Activated CD8-positive, alpha-beta T cell treated with anti-CD3 and anti-CD28 coated beads, Interleukin-2, amount 10 ng/mL, durations not matched to agents 7 days and 5 days (primary cell): ENCODE measurements around the gene RBBP8NL. TPM values are rescaled to one million over a fixed set of nuclear protein-coding genes. Genes with fewer than 3 reads are reported as not detected.

ENCODE experiments used
- ATAC-seq: fragments of 150-1000 bp; cut with Tn5 transposase; one replicate; pipeline ENCODE4 v1.10.0; 2021; ENCODE audit warnings: moderate library complexity
- CTCF ChIA-PET: fragments of 350-600 bp; sonication (Branson Sonifier 250); formaldehyde crosslinking; loops from one replicate; lab custom pipeline; 2021; ENCODE audit warnings: antibody characterized with exemption; lab: Charles Lee
- POLR2A ChIA-PET: fragments of 350-600 bp; sonication (Branson Sonifier 250); formaldehyde crosslinking; loops from one replicate; lab custom pipeline; 2021; ENCODE audit warnings: antibody characterized with exemption; lab: Charles Lee
- DNase-seq: peaks from one replicate; pipeline ENCODE4 v3.0.0-alpha.2; 2020
- H3K27ac Mint-ChIP-seq: one replicate; pipeline ENCODE4 v1.8.0; 2021; ENCODE audit warnings: mild to moderate bottlenecking, mixed read lengths
- H3K27me3 Mint-ChIP-seq: one replicate; pipeline ENCODE4 v1.8.0; 2021; ENCODE audit warnings: low read depth, mixed read lengths
- H3K36me3 Mint-ChIP-seq: one replicate; pipeline ENCODE4 v1.8.0; 2021; ENCODE audit warnings: low read depth, mixed read lengths
- H3K4me1 Mint-ChIP-seq: one replicate; pipeline ENCODE4 v1.8.0; 2021; ENCODE audit warnings: low read depth, mixed read lengths
- H3K4me3 Mint-ChIP-seq: one replicate; pipeline ENCODE4 v1.8.0; 2021; ENCODE audit warnings: mild to moderate bottlenecking, mixed read lengths
- H3K9me3 Mint-ChIP-seq: one replicate; pipeline ENCODE4 v1.8.0; 2022; ENCODE audit warnings: mixed read lengths; ENCODE audit not compliant: insufficient read depth
- total RNA-seq, 2 experiments: library from RNA; stranded (reverse); gene quantifications; one replicate each; pipeline ENCODE4 v1.2.3, GENCODE V29; 2021

RBBP8NL gene
- total RNA-seq, 2 experiments from 2014 or later: not detected

GRCh38 chr20:62368976-62369814 is 58.1 kb downstream of the RBBP8NL start:
- no peaks in the 10 kb centered on the region for H3K36me3 Mint-ChIP-seq
- no peak for ATAC-seq
- H3K27ac Mint-ChIP-seq: no peak overlapping the region
- H3K9me3 Mint-ChIP-seq: no peaks in the 10 kb centered on the region
- POLR2A ChIA-PET: no interaction called here
- CTCF ChIA-PET: interaction anchor here (0.9 to 1.8 kb wide), 3 partner anchors 13 to 67 kb away, joined by 3 to 4 read pairs (median 4); partner anchors contain the start of gene ADRM1
- no peak overlapping the region for H3K4me3 Mint-ChIP-seq
- H3K4me1 Mint-ChIP-seq: peaks cover 2% of the 10 kb centered on the region
- H3K27me3 Mint-ChIP-seq: peaks cover 14% of the 10 kb centered on the region
- DNase-seq: no peak

GRCh38 chr20:62368392-62368975 is 58.9 kb downstream of the RBBP8NL start:
- Mint-ChIP-seq H3K4me1 (peaks cover 2% of the 10 kb centered on the region), H3K27ac (no peak overlapping the region), H3K4me3 (no peak overlapping the region), H3K27me3 (peaks cover 14% of the 10 kb centered on the region), H3K36me3 (no peaks in the 10 kb centered on the region), H3K9me3 (no peaks in the 10 kb centered on the region)
- CTCF ChIA-PET: interaction anchor here (1.7 to 1.8 kb wide), 2 partner anchors 14 to 66 kb away, joined by 4 read pairs; partner anchors contain the start of gene ADRM1
- POLR2A ChIA-PET: no interaction called here
- ATAC-seq (no peak), DNase-seq (no peak)

GRCh38 chr20:62367633-62368391 is 59.5 kb downstream of the RBBP8NL start:
- Mint-ChIP-seq H3K36me3 (no peaks in the 10 kb centered on the region), H3K4me3 (no peak overlapping the region), H3K27me3 (peaks cover 14% of the 10 kb centered on the region), H3K9me3 (no peaks in the 10 kb centered on the region), H3K27ac (no peak overlapping the region), H3K4me1 (peaks cover 2% of the 10 kb centered on the region)
- DNase-seq (no peak), ATAC-seq (no peak)
- ChIA-PET CTCF (interaction anchor here (1.7 to 1.8 kb wide), 2 partner anchors 15 to 65 kb away, joined by 4 read pairs; partner anchors contain the start of gene ADRM1), POLR2A (interaction anchor here (1.3 kb wide), 1 partner anchor 12 kb away, joined by 3 read pairs; no protein-coding TSS in a partner anchor)

GRCh38 chr20:62367136-62367632 is 60.2 kb downstream of the RBBP8NL start, which contains the start of gene LAMA5:
Gene LAMA5, minus strand, starts transcription at chr20:62367312. Its CDS starts 67 bp downstream, at chr20:62367245.
- Mint-ChIP-seq H3K27ac (no peak within 1 kb of the TSS), H3K4me3 (no peak within 1 kb of the TSS), H3K9me3 (no peaks in the 10 kb centered on the region), H3K36me3 (no peaks in the 10 kb centered on the region), H3K27me3 (peaks cover 14% of the 10 kb centered on the region), H3K4me1 (peaks cover 2% of the 10 kb centered on the region)
- CTCF ChIA-PET: interaction anchor here (1.7 to 1.8 kb wide), 2 partner anchors 16 to 65 kb away, joined by 4 read pairs; partner anchors contain the start of gene ADRM1
- POLR2A ChIA-PET: interaction anchor here (1.3 kb wide), 1 partner anchor 11 kb away, joined by 3 read pairs; no protein-coding TSS in a partner anchor
- no peak for DNase-seq
- ATAC-seq: peak; percentile 52

- H3K27me3 Mint-ChIP-seq: peaks cover 14% of the 10 kb centered on the region
- ATAC-seq (no peak), DNase-seq (no peak)
- no peak overlapping the region for H3K4me3 Mint-ChIP-seq
- CTCF ChIA-PET: no interaction called here
- no peaks in the 10 kb centered on the region for H3K9me3 Mint-ChIP-seq
- no peaks in the 10 kb centered on the region for H3K36me3 Mint-ChIP-seq
- H3K27ac Mint-ChIP-seq: no peak overlapping the region
- peaks cover 2% of the 10 kb centered on the region for H3K4me1 Mint-ChIP-seq
- POLR2A ChIA-PET: interaction anchor here (1.3 kb wide), 1 partner anchor 11 kb away, joined by 3 read pairs; no protein-coding TSS in a partner anchor
Measured at GRCh38 chr20:62366370-62367135, 60.8 kb downstream of the RBBP8NL start.

GRCh38 chr20:62365814-62366369 is 61.4 kb downstream of the RBBP8NL start:
- POLR2A ChIA-PET: no interaction called here

GRCh38 chr20:62364911-62365736 is 62.2 kb downstream of the RBBP8NL start:
- Mint-ChIP-seq H3K27ac (no peak overlapping the region), H3K4me3 (no peak overlapping the region), H3K4me1 (peaks cover 2% of the 10 kb centered on the region), H3K27me3 (peaks cover 14% of the 10 kb centered on the region), H3K9me3 (no peaks in the 10 kb centered on the region), H3K36me3 (no peaks in the 10 kb centered on the region)
- ChIA-PET CTCF (interaction anchor here (1.3 to 1.9 kb wide), 2 partner anchors 18 to 63 kb away, joined by 5 read pairs; partner anchors contain the start of gene ADRM1), POLR2A (no interaction called here)
- ATAC-seq (no peak), DNase-seq (no peak)

More at GRCh38 chr20:62365814-62366369, 61.4 kb downstream of the RBBP8NL start:
- no peak overlapping the region for H3K4me3 Mint-ChIP-seq
- no peak for ATAC-seq
- H3K36me3 Mint-ChIP-seq: no peaks in the 10 kb centered on the region
- no peak overlapping the region for H3K27ac Mint-ChIP-seq
- no peaks in the 10 kb centered on the region for H3K9me3 Mint-ChIP-seq
- CTCF ChIA-PET: interaction anchor here (1.9 kb wide), 1 partner anchor 64 kb away, joined by 5 read pairs; the partner anchor contains the start of gene ADRM1
- peaks cover 14% of the 10 kb centered on the region for H3K27me3 Mint-ChIP-seq
- no peak for DNase-seq
- peaks cover 2% of the 10 kb centered on the region for H3K4me1 Mint-ChIP-seq

- Mint-ChIP-seq H3K27ac (no peak overlapping the region), H3K4me1 (peaks cover 2% of the 10 kb centered on the region), H3K9me3 (no peaks in the 10 kb centered on the region), H3K4me3 (no peak overlapping the region), H3K36me3 (no peaks in the 10 kb centered on the region), H3K27me3 (peaks cover 11% of the 10 kb centered on the region)
- DNase-seq: no peak
- ChIA-PET CTCF (interaction anchor here (1.3 to 1.9 kb wide), 2 partner anchors 18 to 62 kb away, joined by 5 read pairs; partner anchors contain the start of gene ADRM1), POLR2A (interaction anchor here (1.0 kb wide), 1 partner anchor 62 kb away, joined by 3 read pairs; the partner anchor contains the start of gene ADRM1)
- no peak for ATAC-seq
Measured at GRCh38 chr20:62363920-62364851, 63.2 kb downstream of the RBBP8NL start.
